ENCODE measurements around the gene GRK5. TPM values are rescaled to one million over a fixed set of nuclear protein-coding genes. Genes with fewer than 3 reads are reported as not detected.

Gene GRK5
- polyA plus RNA-seq, 1 experiment: 20.8 TPM

GRCh38 chr10:119375574-119376272, 168.4 kb downstream of the GRK5 start:
- H3K27me3 ChIP-seq (ENCODE audit: control insufficient read depth, insufficient read depth, low read length): no peaks in the 10 kb centered on the region
- no peak for DNase-seq (ENCODE audit: low read depth)
- no peak overlapping the region for H3K4me3 ChIP-seq (ENCODE audit: low read depth, low read length)
- H3K36me3 ChIP-seq (ENCODE audit: control insufficient read depth, insufficient read depth, low read length): no peaks in the 10 kb centered on the region
- ChIA-PET POLR2A (no interaction called here), CTCF (interaction anchor here (1.0 to 1.3 kb wide), 2 partner anchors 26 to 169 kb away, joined by 3 read pairs; no protein-coding TSS in a partner anchor)
- no peak for TF ChIP-seq CTCF (IDR thresholded peaks at IDR 0.05; ENCODE audit: insufficient read depth, low read depth, low read length)

GRCh38 chr10:119377451-119377957, 170.1 kb downstream of the GRK5 start:
- POLR2A ChIA-PET: no interaction called here
- CTCF ChIA-PET: no interaction called here
- no peak for DNase-seq (ENCODE audit: low read depth)
- Histone ChIP-seq H3K27me3 (ENCODE audit: control insufficient read depth, insufficient read depth, low read length) (no peaks in the 10 kb centered on the region), H3K4me3 (ENCODE audit: low read depth, low read length) (no peak overlapping the region), H3K36me3 (ENCODE audit: control insufficient read depth, insufficient read depth, low read length) (peaks cover 2% of the 10 kb centered on the region; the same call in 1 of the 2 replicates)
- no peak for TF ChIP-seq CTCF (IDR thresholded peaks at IDR 0.05; ENCODE audit: insufficient read depth, low read depth, low read length)

GRCh38 chr10:119377958-119378736, 170.8 kb downstream of the GRK5 start:
- DNase-seq (ENCODE audit: low read depth): no peak
- Histone ChIP-seq H3K4me3 (ENCODE audit: low read depth, low read length) (no peak overlapping the region), H3K36me3 (ENCODE audit: control insufficient read depth, insufficient read depth, low read length) (peaks cover 2% of the 10 kb centered on the region; the same call in 1 of the 2 replicates), H3K27me3 (ENCODE audit: control insufficient read depth, insufficient read depth, low read length) (no peaks in the 10 kb centered on the region)
- no peak for TF ChIP-seq CTCF (IDR thresholded peaks at IDR 0.05; ENCODE audit: insufficient read depth, low read depth, low read length)
- ChIA-PET CTCF (no interaction called here), POLR2A (no interaction called here)

GRCh38 chr10:119378737-119379067, 171.3 kb downstream of the GRK5 start:
- Histone ChIP-seq H3K36me3 (ENCODE audit: control insufficient read depth, insufficient read depth, low read length) (peaks cover 2% of the 10 kb centered on the region; the same call in 1 of the 2 replicates), H3K4me3 (ENCODE audit: low read depth, low read length) (no peak overlapping the region), H3K27me3 (ENCODE audit: control insufficient read depth, insufficient read depth, low read length) (no peaks in the 10 kb centered on the region)
- TF ChIP-seq CTCF (IDR thresholded peaks at IDR 0.05; ENCODE audit: insufficient read depth, low read depth, low read length): no peak
- CTCF ChIA-PET: interaction anchor here (1.0 kb wide), 1 partner anchor 20 kb away, joined by 3 read pairs; no protein-coding TSS in a partner anchor
- no peak for DNase-seq (ENCODE audit: low read depth)
- POLR2A ChIA-PET: no interaction called here

GRCh38 chr10:119379466-119380071, 172.2 kb downstream of the GRK5 start:
- no peak overlapping the region for H3K4me3 ChIP-seq (ENCODE audit: low read depth, low read length)
- H3K36me3 ChIP-seq (ENCODE audit: control insufficient read depth, insufficient read depth, low read length): peaks cover 3% of the 10 kb centered on the region
- POLR2A ChIA-PET: no interaction called here
- CTCF ChIA-PET: interaction anchor here (1.0 kb wide), 1 partner anchor 19 kb away, joined by 3 read pairs; no protein-coding TSS in a partner anchor
- TF ChIP-seq CTCF (IDR thresholded peaks at IDR 0.05; ENCODE audit: insufficient read depth, low read depth, low read length): no peak
- no peaks in the 10 kb centered on the region for H3K27me3 ChIP-seq (ENCODE audit: control insufficient read depth, insufficient read depth, low read length)
- DNase-seq (ENCODE audit: low read depth): no peak

Data from BJ (cell line).